Mammary epithelial cell (primary cell): ENCODE results near the gene ANKRD33B.

Experiments used
- CTCF ChIP-seq, 2 donors: IDR thresholded peaks in 1 of 2; conservative IDR thresholded peaks in 1 of 2; 2 replicates each; pipeline ENCODE4 v1.5.1; 2011 to 2012; ENCODE audit warnings: inconsistent platforms in 2 of 2, low read length in 2 of 2, mild to moderate bottlenecking in 2 of 2, control low read depth in 1 of 2, low read depth in 1 of 2; ENCODE audit not compliant: insufficient read depth in 1 of 2; ENCODE audit errors: extremely low read depth in 1 of 2
- EZH2 ChIP-seq: IDR thresholded peaks from 2 replicates; pipeline ENCODE4 v1.6.1; 2012; ENCODE audit warnings: low read length, inconsistent platforms, borderline replicate concordance

- TF ChIP-seq CTCF (conservative IDR thresholded peaks at IDR 0.05 in 1 of 2, IDR thresholded peaks at IDR 0.05 in 1 of 2; ENCODE audit: extremely low read depth in 1 of 2, insufficient read depth in 1 of 2, low read depth in 1 of 2, low read length in 2 of 2) (no peak), EZH2 (no peak)
Observed at GRCh38 chr5:10672146-10673016, 108.5 kb downstream of the ANKRD33B start.
